Measurements from ENCODE around the gene ATG4D. TPM values are rescaled to one million over a fixed set of nuclear protein-coding genes. Genes with fewer than 3 reads are reported as not detected.

Gene ATG4D
- total and polyA plus RNA-seq, 8 donors: 19.3 to 27.4 (median 23.1) TPM

- Histone ChIP-seq H3K27me3 (peaks cover 4 to 43% of the 10 kb centered on the region in 2 donors), H3K9me3 (no peaks in the 10 kb centered on the region), H3K27ac (no peak overlapping the region), H3K36me3 (no peaks in the 10 kb centered on the region), H3K4me1 (peaks cover 0 to 22% of the 10 kb centered on the region in 2 donors), H3K4me3 (no peak overlapping the region)
- ATAC-seq (no peak), DNase-seq (no peak)
- intact Hi-C loops (cut with DNase I): no loop called here
- TF ChIP-seq CTCF (IDR thresholded peaks at IDR 0.05): no peak
Observed at GRCh38 chr19:10508036-10508435, 35.7 kb upstream of the ATG4D start.

DNA sequence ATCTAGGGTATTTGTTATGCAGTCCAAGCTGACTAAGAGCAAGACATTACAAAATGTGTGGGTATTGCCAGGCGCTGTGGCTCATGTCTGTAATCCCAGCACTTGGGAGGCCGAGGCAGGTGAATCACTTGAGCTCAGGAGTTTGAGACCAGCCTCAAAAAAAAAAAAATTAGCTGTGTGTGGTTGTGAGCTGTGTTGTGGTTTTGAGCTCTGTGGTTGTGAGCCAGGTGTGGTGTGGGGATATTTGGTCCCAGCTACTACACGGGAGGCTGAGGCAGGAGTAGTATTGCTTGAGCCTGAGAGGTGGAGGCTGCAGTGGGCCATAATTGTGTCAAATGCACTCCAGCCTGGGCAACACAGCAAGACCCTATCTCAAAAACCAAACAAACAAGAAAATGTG is 35.0 kb upstream of the ATG4D start:
- Histone ChIP-seq H3K27ac (no peak overlapping the region), H3K4me1 (peaks cover 0 to 15% of the 10 kb centered on the region in 2 donors), H3K27me3 (peaks cover 11 to 49% of the 10 kb centered on the region in 2 donors), H3K9me3 (no peaks in the 10 kb centered on the region), H3K36me3 (no peaks in the 10 kb centered on the region), H3K4me3 (no peak overlapping the region)
- no peak for TF ChIP-seq CTCF (IDR thresholded peaks at IDR 0.05)
- intact Hi-C loops (cut with DNase I): no loop called here
- ATAC-seq (no peak), DNase-seq (no peak)

- H3K27me3 ChIP-seq: peaks cover 28 to 66% of the 10 kb centered on the region in 2 donors
- intact Hi-C loops (cut with DNase I): no loop called here
Observed at GRCh38 chr19:10510301-10510802, 33.4 kb upstream of the ATG4D start.

GRCh38 chr19:10513223-10513622 is 30.5 kb upstream of the ATG4D start:
- no peak overlapping the region for H3K27ac ChIP-seq
- DNase-seq: no peak
- TF ChIP-seq CTCF (IDR thresholded peaks at IDR 0.05): no peak
- no peaks in the 10 kb centered on the region for H3K36me3 ChIP-seq
- H3K4me1 ChIP-seq: peaks cover 11 to 29% of the 10 kb centered on the region in 2 donors
- H3K9me3 ChIP-seq: no peaks in the 10 kb centered on the region
- intact Hi-C loops (cut with DNase I): no loop called here
- no peak overlapping the region for H3K4me3 ChIP-seq
- ATAC-seq: no peak
- peaks cover 44 to 94% of the 10 kb centered on the region in 2 donors for H3K27me3 ChIP-seq

More at GRCh38 chr19:10510301-10510802, 33.4 kb upstream of the ATG4D start:
- ATAC-seq (peak; percentile 12), DNase-seq (peak in 1 of 4 donors; percentile 72)
- no peak overlapping the region for H3K4me3 ChIP-seq
- no peaks in the 10 kb centered on the region for H3K9me3 ChIP-seq
- H3K36me3 ChIP-seq: no peaks in the 10 kb centered on the region
- TF ChIP-seq CTCF (IDR thresholded peaks at IDR 0.05): peak; percentile 51 to 70
- H3K27ac ChIP-seq: no peak overlapping the region
- H3K4me1 ChIP-seq: peaks cover 0 to 21% of the 10 kb centered on the region in 2 donors

- H3K36me3 ChIP-seq: no peaks in the 10 kb centered on the region
- intact Hi-C loops (cut with DNase I): no loop called here
- H3K4me1 ChIP-seq: peaks cover 11 to 35% of the 10 kb centered on the region in 2 donors
- no peak for TF ChIP-seq CTCF (IDR thresholded peaks at IDR 0.05)
- H3K4me3 ChIP-seq: no peak overlapping the region
- no peaks in the 10 kb centered on the region for H3K9me3 ChIP-seq
- no peak overlapping the region for H3K27ac ChIP-seq
- DNase-seq (peak in 1 of 4 donors; percentile 73), ATAC-seq (no peak)
- peaks cover 57 to 100% of the 10 kb centered on the region in 2 donors for H3K27me3 ChIP-seq
Observed at GRCh38 chr19:10514211-10515145, 29.2 kb upstream of the ATG4D start.

Data from left lung (tissue), 10 donors.